AG09309 (cell line): ENCODE data around the gene SLC7A14.

Experiments used
- DNase-seq: peaks from one replicate; pipeline ENCODE4 v3.0.0-alpha.2; 2010; ENCODE audit warnings: low read depth
- H3K4me3 ChIP-seq: 2 replicates; pipeline ENCODE4 v1.5.1; 2011; ENCODE audit warnings: mild to moderate bottlenecking, low read depth, low read length, moderate library complexity; ENCODE audit not compliant: control insufficient read depth
- CTCF ChIP-seq: IDR thresholded peaks from 2 replicates; pipeline ENCODE4 v1.5.1; 2011; ENCODE audit warnings: mild to moderate bottlenecking, low read depth, low read length, inconsistent platforms; ENCODE audit not compliant: insufficient read depth, control insufficient read depth; ENCODE audit errors: missing control alignments

Gene SLC7A14

GRCh38 chr3:170608475-170608874, 22.6 kb upstream of the SLC7A14 start:
- DNase-seq: no peak
- no peak for TF ChIP-seq CTCF
- H3K4me3 ChIP-seq: no peak overlapping the region

GRCh38 chr3:170606675-170607074, 20.8 kb upstream of the SLC7A14 start:
- no peak for TF ChIP-seq CTCF
- no peak for DNase-seq
- H3K4me3 ChIP-seq: no peak overlapping the region

GRCh38 chr3:170605490-170605889, 19.6 kb upstream of the SLC7A14 start:
- DNase-seq: no peak
- no peak overlapping the region for H3K4me3 ChIP-seq
- no peak for TF ChIP-seq CTCF

- no peak for TF ChIP-seq CTCF
- DNase-seq: no peak
- no peak overlapping the region for H3K4me3 ChIP-seq
Measured at GRCh38 chr3:170603770-170604510, 18.1 kb upstream of the SLC7A14 start.

- no peak for TF ChIP-seq CTCF
- DNase-seq: no peak
- no peak overlapping the region for H3K4me3 ChIP-seq
Measured at GRCh38 chr3:170602556-170602955, 16.7 kb upstream of the SLC7A14 start.

GRCh38 chr3:170600005-170600624, 14.2 kb upstream of the SLC7A14 start:
- no peak overlapping the region for H3K4me3 ChIP-seq
- no peak for TF ChIP-seq CTCF
- DNase-seq: no peak

GRCh38 chr3:170599091-170599490, 13.2 kb upstream of the SLC7A14 start:
- DNase-seq: no peak
- no peak for TF ChIP-seq CTCF
- no peak overlapping the region for H3K4me3 ChIP-seq
